Esophagus squamous epithelium (tissue), 4 donors: ENCODE data around the gene TFF2.

Experiments used
- POLR2A ChIP-seq, 4 donors: fragments of 450-650 bp; IDR thresholded peaks; one replicate each; pipeline ENCODE4 v1.6.1; 2017; ENCODE audit warnings: antibody characterized with exemption in 4 of 4, mild to moderate bottlenecking in 4 of 4, moderate library complexity in 3 of 4
- TF ChIP-seq, protein P1 (sequence below), 6 experiments: fragments of 450-650 bp in 4 of 6; fragments of 200-600 bp in 2 of 6; sonication (generic) in 2 of 6; IDR thresholded peaks; one replicate each; pipeline ENCODE4 v1.5.1; 2016 to 2019; ENCODE audit warnings: antibody characterized with exemption in 6 of 6, mild to moderate bottlenecking in 4 of 6, moderate library complexity in 4 of 6

DNA sequence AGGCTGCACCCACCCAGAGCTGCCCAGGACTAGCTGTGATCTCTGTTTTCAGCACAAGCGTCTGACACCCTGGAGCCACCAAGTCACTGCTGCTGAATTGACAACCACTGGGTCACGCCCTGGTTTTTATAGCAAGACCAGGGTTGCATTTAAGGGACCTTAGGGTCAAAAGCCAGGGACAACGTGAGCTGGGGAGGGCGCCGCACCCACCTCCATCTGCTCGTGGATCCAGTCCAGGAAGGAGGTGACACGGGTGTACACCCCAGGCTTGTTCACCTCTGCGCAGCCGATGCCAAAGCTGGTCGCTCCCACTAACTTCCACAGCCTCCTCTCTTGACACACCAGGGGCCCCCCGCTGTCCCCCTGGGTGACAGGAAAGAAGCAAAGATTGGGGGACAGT, 24.7 kb upstream of the TFF2 start:
- TF ChIP-seq POLR2A (IDR thresholded peaks at IDR 0.05), result no peak
- TF ChIP-seq, protein P1, sequence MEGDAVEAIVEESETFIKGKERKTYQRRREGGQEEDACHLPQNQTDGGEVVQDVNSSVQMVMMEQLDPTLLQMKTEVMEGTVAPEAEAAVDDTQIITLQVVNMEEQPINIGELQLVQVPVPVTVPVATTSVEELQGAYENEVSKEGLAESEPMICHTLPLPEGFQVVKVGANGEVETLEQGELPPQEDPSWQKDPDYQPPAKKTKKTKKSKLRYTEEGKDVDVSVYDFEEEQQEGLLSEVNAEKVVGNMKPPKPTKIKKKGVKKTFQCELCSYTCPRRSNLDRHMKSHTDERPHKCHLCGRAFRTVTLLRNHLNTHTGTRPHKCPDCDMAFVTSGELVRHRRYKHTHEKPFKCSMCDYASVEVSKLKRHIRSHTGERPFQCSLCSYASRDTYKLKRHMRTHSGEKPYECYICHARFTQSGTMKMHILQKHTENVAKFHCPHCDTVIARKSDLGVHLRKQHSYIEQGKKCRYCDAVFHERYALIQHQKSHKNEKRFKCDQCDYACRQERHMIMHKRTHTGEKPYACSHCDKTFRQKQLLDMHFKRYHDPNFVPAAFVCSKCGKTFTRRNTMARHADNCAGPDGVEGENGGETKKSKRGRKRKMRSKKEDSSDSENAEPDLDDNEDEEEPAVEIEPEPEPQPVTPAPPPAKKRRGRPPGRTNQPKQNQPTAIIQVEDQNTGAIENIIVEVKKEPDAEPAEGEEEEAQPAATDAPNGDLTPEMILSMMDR (IDR thresholded peaks at IDR 0.05), result no peak
